ENCODE data around the gene KIF26A. TPM values are rescaled to one million over a fixed set of nuclear protein-coding genes. Genes with fewer than 3 reads are reported as not detected.

KIF26A gene
- total RNA-seq, 1 donor: not detected

- Histone ChIP-seq H4K20me1 (ENCODE audit: insufficient read depth, low read length) (no peaks in the 10 kb centered on the region), H3K4me2 (ENCODE audit: insufficient read depth, low read length) (no peak overlapping the region), H2AFZ (ENCODE audit: low read length) (no peak overlapping the region), H3K4me1 (ENCODE audit: insufficient read depth, low read length) (no peaks in the 10 kb centered on the region), H3K79me2 (ENCODE audit: insufficient read depth, low read length) (no peaks in the 10 kb centered on the region), H3K27ac (ENCODE audit: low read depth, low read length) (no peak overlapping the region), H3K9me3 (ENCODE audit: low read depth, low read length) (no peaks in the 10 kb centered on the region), H3K27me3 (ENCODE audit: insufficient read depth, low read length) (no peaks in the 10 kb centered on the region), H3K36me3 (ENCODE audit: insufficient read depth, low read length) (no peaks in the 10 kb centered on the region), H3K4me3 (ENCODE audit: insufficient read depth, low read length) (no peak overlapping the region)
- no peak for TF ChIP-seq CTCF (IDR thresholded peaks at IDR 0.05; ENCODE audit: extremely low read depth, low read depth, low read length)
- no peak for DNase-seq (ENCODE audit: insufficient read length, low spot score, missing footprints)
Measured at GRCh38 chr14:104218361-104219180, 80.2 kb downstream of the KIF26A start.

- Histone ChIP-seq H4K20me1 (ENCODE audit: insufficient read depth, low read length) (no peaks in the 10 kb centered on the region), H3K27me3 (ENCODE audit: insufficient read depth, low read length) (no peaks in the 10 kb centered on the region), H3K9me3 (ENCODE audit: low read depth, low read length) (no peaks in the 10 kb centered on the region), H3K79me2 (ENCODE audit: insufficient read depth, low read length) (no peaks in the 10 kb centered on the region), H3K36me3 (ENCODE audit: insufficient read depth, low read length) (no peaks in the 10 kb centered on the region), H3K4me1 (ENCODE audit: insufficient read depth, low read length) (no peaks in the 10 kb centered on the region), H2AFZ (ENCODE audit: low read length) (no peak overlapping the region), H3K27ac (ENCODE audit: low read depth, low read length) (no peak overlapping the region), H3K4me3 (ENCODE audit: insufficient read depth, low read length) (no peak overlapping the region), H3K4me2 (ENCODE audit: insufficient read depth, low read length) (no peak overlapping the region)
- no peak for DNase-seq (ENCODE audit: insufficient read length, low spot score, missing footprints)
- no peak for TF ChIP-seq CTCF (IDR thresholded peaks at IDR 0.05; ENCODE audit: extremely low read depth, low read depth, low read length)
Measured at GRCh38 chr14:104219731-104220214, 81.4 kb downstream of the KIF26A start.

GRCh38 chr14:104220215-104221070 lies 82.1 kb downstream of the KIF26A start:
- Histone ChIP-seq H3K27ac (ENCODE audit: low read depth, low read length) (no peak overlapping the region), H3K4me3 (ENCODE audit: insufficient read depth, low read length) (no peak overlapping the region), H3K4me2 (ENCODE audit: insufficient read depth, low read length) (no peak overlapping the region), H3K9me3 (ENCODE audit: low read depth, low read length) (no peaks in the 10 kb centered on the region), H3K27me3 (ENCODE audit: insufficient read depth, low read length) (no peaks in the 10 kb centered on the region), H3K36me3 (ENCODE audit: insufficient read depth, low read length) (no peaks in the 10 kb centered on the region), H3K4me1 (ENCODE audit: insufficient read depth, low read length) (no peaks in the 10 kb centered on the region), H2AFZ (ENCODE audit: low read length) (no peak overlapping the region), H3K79me2 (ENCODE audit: insufficient read depth, low read length) (no peaks in the 10 kb centered on the region), H4K20me1 (ENCODE audit: insufficient read depth, low read length) (no peaks in the 10 kb centered on the region)
- TF ChIP-seq CTCF (IDR thresholded peaks at IDR 0.05; ENCODE audit: extremely low read depth, low read depth, low read length): no peak
- DNase-seq (ENCODE audit: insufficient read length, low spot score, missing footprints): no peak
